ENCODE measurements around the gene TSN.

GRCh38 chr2:121717529-121717928 is 37.9 kb upstream of the TSN start:
- no peak for TF ChIP-seq CTCF (IDR thresholded peaks at IDR 0.05)
- TF ChIP-seq ZFX (IDR thresholded peaks at IDR 0.05; ENCODE audit: borderline replicate concordance), result no peak

Measured in 22Rv1 (cell line).